GM18505 (cell line): ENCODE results near the gene BBS1.

ENCODE experiments used
- ATAC-seq: cut with Tn5 transposase; IDR thresholded peaks from one replicate; pipeline ENCODE4 v1.9.1; 2021; ENCODE audit not compliant: unreplicated experiment
- POLR2A ChIP-seq: IDR thresholded peaks from 4 replicates; pipeline ENCODE4 v1.6.1; 2011; ENCODE audit warnings: borderline replicate concordance; ENCODE audit not compliant: insufficient read depth, insufficient read length; ENCODE audit errors: extremely low read depth

The BBS1 gene

GRCh38 chr11:66484806-66485380 lies 25.5 kb upstream of the BBS1 start:
- no peak for ATAC-seq
- no peak for TF ChIP-seq POLR2A

GRCh38 chr11:66488957-66489356 lies 21.5 kb upstream of the BBS1 start:
- no peak for TF ChIP-seq POLR2A
- no peak for ATAC-seq

- no peak for ATAC-seq
- TF ChIP-seq POLR2A, result no peak
These were observed 20.8 kb upstream of the BBS1 start for GRCh38 chr11:66489636-66490035.

- no peak for ATAC-seq
- TF ChIP-seq POLR2A, result no peak
These were observed 19.0 kb upstream of the BBS1 start for GRCh38 chr11:66491315-66491935.

GRCh38 chr11:66492161-66492865 lies 18.1 kb upstream of the BBS1 start:
- TF ChIP-seq POLR2A, result no peak

GRCh38 chr11:66493130-66493529 lies 17.3 kb upstream of the BBS1 start:
- ATAC-seq, result no peak
- TF ChIP-seq POLR2A, result no peak

More at GRCh38 chr11:66492161-66492865, 18.1 kb upstream of the BBS1 start:
- no peak for ATAC-seq

- ATAC-seq, result no peak
- TF ChIP-seq POLR2A, result no peak
These were observed 16.0 kb upstream of the BBS1 start for GRCh38 chr11:66494458-66494857.

GRCh38 chr11:66494935-66495334 lies 15.5 kb upstream of the BBS1 start:
- no peak for ATAC-seq
- no peak for TF ChIP-seq POLR2A

GRCh38 chr11:66495401-66495854 lies 15.0 kb upstream of the BBS1 start:
- ATAC-seq, result no peak
- no peak for TF ChIP-seq POLR2A

- no peak for ATAC-seq
- no peak for TF ChIP-seq POLR2A
These were observed 13.2 kb upstream of the BBS1 start for GRCh38 chr11:66497206-66497605.

- TF ChIP-seq POLR2A, result no peak
- ATAC-seq, result no peak
These were observed 11.9 kb upstream of the BBS1 start for GRCh38 chr11:66498506-66498905.

- ATAC-seq, result no peak
- TF ChIP-seq POLR2A, result no peak
These were observed 5.1 kb upstream of the BBS1 start for GRCh38 chr11:66505276-66505816.

GRCh38 chr11:66509131-66509561 lies 1.3 kb upstream of the BBS1 start:
- ATAC-seq, result no peak
- TF ChIP-seq POLR2A, result no peak

- no peak for ATAC-seq
- no peak for TF ChIP-seq POLR2A
These were observed 530 bp downstream of the BBS1 start for GRCh38 chr11:66510990-66511339.
